ENCODE data around the gene CDPF1. TPM values are rescaled to one million over a fixed set of nuclear protein-coding genes. Genes with fewer than 3 reads are reported as not detected.

Gene CDPF1
- total and polyA plus RNA-seq, 4 donors = 8.9 to 17.2 (median 12.4) TPM

GRCh38 chr22:46214616-46215015 is 35.5 kb downstream of the CDPF1 start:
- Histone ChIP-seq H3K36me3 (ENCODE audit: control insufficient read depth in 4 of 4, insufficient read depth in 4 of 4, low read length in 4 of 4) (peaks cover 3 to 33% (median 26%) of the 10 kb centered on the region in 4 donors), H3K9me3 (ENCODE audit: control insufficient read depth in 4 of 4, insufficient read depth in 3 of 4, low read length in 3 of 4) (peaks cover 0 to 7% (median under 1%) of the 10 kb centered on the region in 4 donors), H3K4me1 (ENCODE audit: control insufficient read depth in 5 of 5, insufficient read depth in 5 of 5, low read length in 5 of 5) (no peaks in the 10 kb centered on the region), H3K4me3 (no peak overlapping the region), H3K27me3 (ENCODE audit: control insufficient read depth in 3 of 3, insufficient read depth in 3 of 3, low read length in 2 of 3) (no peaks in the 10 kb centered on the region), H3K9ac (ENCODE audit: insufficient read depth in 1 of 2, low read length in 2 of 2) (no peak overlapping the region), H3K27ac (ENCODE audit: low read depth in 1 of 2, low read length in 1 of 2) (no peak overlapping the region)
- no peak for ATAC-seq (ENCODE audit: insufficient read depth, low FRiP score)
- TF ChIP-seq, protein P1, sequence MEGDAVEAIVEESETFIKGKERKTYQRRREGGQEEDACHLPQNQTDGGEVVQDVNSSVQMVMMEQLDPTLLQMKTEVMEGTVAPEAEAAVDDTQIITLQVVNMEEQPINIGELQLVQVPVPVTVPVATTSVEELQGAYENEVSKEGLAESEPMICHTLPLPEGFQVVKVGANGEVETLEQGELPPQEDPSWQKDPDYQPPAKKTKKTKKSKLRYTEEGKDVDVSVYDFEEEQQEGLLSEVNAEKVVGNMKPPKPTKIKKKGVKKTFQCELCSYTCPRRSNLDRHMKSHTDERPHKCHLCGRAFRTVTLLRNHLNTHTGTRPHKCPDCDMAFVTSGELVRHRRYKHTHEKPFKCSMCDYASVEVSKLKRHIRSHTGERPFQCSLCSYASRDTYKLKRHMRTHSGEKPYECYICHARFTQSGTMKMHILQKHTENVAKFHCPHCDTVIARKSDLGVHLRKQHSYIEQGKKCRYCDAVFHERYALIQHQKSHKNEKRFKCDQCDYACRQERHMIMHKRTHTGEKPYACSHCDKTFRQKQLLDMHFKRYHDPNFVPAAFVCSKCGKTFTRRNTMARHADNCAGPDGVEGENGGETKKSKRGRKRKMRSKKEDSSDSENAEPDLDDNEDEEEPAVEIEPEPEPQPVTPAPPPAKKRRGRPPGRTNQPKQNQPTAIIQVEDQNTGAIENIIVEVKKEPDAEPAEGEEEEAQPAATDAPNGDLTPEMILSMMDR (IDR thresholded peaks at IDR 0.05; ENCODE audit: control extremely low read depth, extremely low read depth) = no peak
- DNase-seq = no peak
- 95 to 98% methylated on average over 28 of the region's 28 CpGs for WGBS, 2 donors

GRCh38 chr22:46214149-46214548 is 35.9 kb downstream of the CDPF1 start:
- ATAC-seq (ENCODE audit: insufficient read depth, low FRiP score) (no peak), DNase-seq (no peak)
- H3K4me1 ChIP-seq (ENCODE audit: control insufficient read depth in 5 of 5, insufficient read depth in 5 of 5, low read length in 5 of 5) = no peaks in the 10 kb centered on the region
- no peaks in the 10 kb centered on the region for H3K27me3 ChIP-seq (ENCODE audit: control insufficient read depth in 3 of 3, insufficient read depth in 3 of 3, low read length in 2 of 3)
- H3K36me3 ChIP-seq (ENCODE audit: control insufficient read depth in 4 of 4, insufficient read depth in 4 of 4, low read length in 4 of 4) = peaks cover 2 to 33% (median 23%) of the 10 kb centered on the region in 4 donors
- TF ChIP-seq, protein P1 (IDR thresholded peaks at IDR 0.05; ENCODE audit: control extremely low read depth, extremely low read depth) = no peak
- H3K27ac ChIP-seq (ENCODE audit: low read depth in 1 of 2, low read length in 1 of 2) = no peak overlapping the region
- H3K9ac ChIP-seq (ENCODE audit: insufficient read depth in 1 of 2, low read length in 2 of 2) = no peak overlapping the region
- H3K4me3 ChIP-seq = no peak overlapping the region
- H3K9me3 ChIP-seq (ENCODE audit: control insufficient read depth in 4 of 4, insufficient read depth in 3 of 4, low read length in 3 of 4) = peaks cover 2 to 10% (median 2%) of the 10 kb centered on the region in 4 donors
- WGBS, 2 donors = 97 to 98% methylated on average over 29 of the region's 29 CpGs

DNA sequence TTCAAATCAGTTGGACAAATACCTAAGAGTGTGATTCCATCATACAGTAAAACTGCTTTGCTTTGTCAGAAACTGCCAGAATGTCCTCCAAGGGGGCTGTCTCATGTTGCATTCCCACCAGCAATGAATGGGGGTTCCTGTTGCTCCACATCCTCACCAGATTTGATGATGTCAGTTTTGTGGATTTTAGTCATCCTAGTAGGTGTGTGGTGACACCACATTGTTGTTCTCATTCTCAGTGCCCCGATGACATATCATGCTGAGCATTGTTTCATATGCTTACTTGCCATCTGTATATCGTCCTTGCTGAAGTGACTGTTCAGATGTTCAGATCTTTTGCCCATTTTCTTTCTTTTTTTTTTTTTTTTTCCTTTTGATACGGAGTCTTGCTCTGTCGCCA is 37.0 kb downstream of the CDPF1 start:
- WGBS, 2 donors = 95 to 96% methylated on average over 4 of the region's 4 CpGs
- H3K9ac ChIP-seq (ENCODE audit: insufficient read depth in 1 of 2, low read length in 2 of 2) = no peak overlapping the region
- DNase-seq = no peak

More for the DNA sequence above, 37.0 kb downstream of the CDPF1 start:
- Histone ChIP-seq H3K9me3 (ENCODE audit: control insufficient read depth in 4 of 4, insufficient read depth in 3 of 4, low read length in 3 of 4) (peaks cover 2 to 15% (median 7%) of the 10 kb centered on the region in 4 donors), H3K4me3 (no peak overlapping the region), H3K4me1 (ENCODE audit: control insufficient read depth in 5 of 5, insufficient read depth in 5 of 5, low read length in 5 of 5) (no peaks in the 10 kb centered on the region), H3K36me3 (ENCODE audit: control insufficient read depth in 4 of 4, insufficient read depth in 4 of 4, low read length in 4 of 4) (peaks cover 7 to 39% (median 22%) of the 10 kb centered on the region in 4 donors), H3K27me3 (ENCODE audit: control insufficient read depth in 3 of 3, insufficient read depth in 3 of 3, low read length in 2 of 3) (no peaks in the 10 kb centered on the region), H3K27ac (ENCODE audit: low read depth in 1 of 2, low read length in 1 of 2) (no peak overlapping the region)
- no peak for ATAC-seq (ENCODE audit: insufficient read depth, low FRiP score)
- TF ChIP-seq, protein P1 (IDR thresholded peaks at IDR 0.05; ENCODE audit: control extremely low read depth, extremely low read depth) = no peak
